Uterus (tissue), 2 donors: ENCODE measurements around the gene LARP1.

Experiments
- CTCF ChIP-seq, 4 experiments: fragments of 200-600 bp in 2 of 4; fragments of 450-650 bp in 2 of 4; sonication (generic) in 2 of 4; IDR thresholded peaks; one replicate each; pipeline ENCODE4 v1.5.1; 2016 to 2019; ENCODE audit warnings: antibody characterized with exemption in 4 of 4, mild to moderate bottlenecking in 2 of 4, moderate library complexity in 1 of 4
- POLR2A ChIP-seq, 2 donors: fragments of 450-650 bp; IDR thresholded peaks; one replicate each; pipeline ENCODE4 v1.6.1; 2016; ENCODE audit warnings: antibody characterized with exemption in 2 of 2, mild to moderate bottlenecking in 1 of 2, moderate library complexity in 1 of 2

- TF ChIP-seq CTCF (IDR thresholded peaks at IDR 0.05) (peak in 1 of 4 experiments; percentile 11), POLR2A (IDR thresholded peaks at IDR 0.05) (no peak)
Observed at GRCh38 chr5:154849791-154850201, 94.6 kb downstream of the LARP1 start.
